ENCODE results near the gene LSM2. TPM values are rescaled to one million over a fixed set of nuclear protein-coding genes. Genes with fewer than 3 reads are reported as not detected.

Gene LSM2
- total RNA-seq, 4 donors from 2014 or later = 25.1 to 43.7 (median 32.9) TPM

DNA sequence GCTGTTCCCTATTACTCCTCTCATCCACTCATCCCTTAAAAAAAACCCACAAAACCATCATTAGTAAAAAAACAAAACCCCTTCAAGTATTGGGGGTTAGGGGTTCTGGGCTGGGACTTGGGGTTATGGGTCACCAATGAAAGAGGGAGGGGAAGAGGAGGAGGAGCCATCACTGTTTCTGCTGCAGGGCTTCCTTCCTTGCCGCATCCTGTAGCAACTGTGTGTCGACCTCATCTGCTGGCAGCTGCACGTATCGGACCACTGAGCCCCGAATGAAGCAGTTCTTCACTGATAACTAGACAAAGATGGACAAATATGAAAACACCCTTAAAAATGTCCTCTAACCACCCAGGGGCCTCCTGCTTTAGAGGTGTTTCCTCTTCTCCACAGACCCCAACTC, 9.2 kb downstream of the LSM2 start:
- Histone ChIP-seq H3K27me3 (no peaks in the 10 kb centered on the region), H3K9me3 (no peaks in the 10 kb centered on the region), H3K27ac (peak overlapping the region; percentile 85 to 97 (median 93)), H3K36me3 (peaks cover 0 to 17% of the 10 kb centered on the region in 2 donors), H3K4me1 (peaks cover 24 to 26% of the 10 kb centered on the region in 2 donors), H3K4me3 (no peak overlapping the region)
- ATAC-seq (no peak), DNase-seq (no peak)
- intact Hi-C loops (cut with DNase I; ENCODE audit: low total_unique reads) (no loop called here), in situ Hi-C loops (cut with MboI; ENCODE audit: low sequenced_read_pairs in 4 of 4) (no loop called here)
- TF ChIP-seq, protein P1, sequence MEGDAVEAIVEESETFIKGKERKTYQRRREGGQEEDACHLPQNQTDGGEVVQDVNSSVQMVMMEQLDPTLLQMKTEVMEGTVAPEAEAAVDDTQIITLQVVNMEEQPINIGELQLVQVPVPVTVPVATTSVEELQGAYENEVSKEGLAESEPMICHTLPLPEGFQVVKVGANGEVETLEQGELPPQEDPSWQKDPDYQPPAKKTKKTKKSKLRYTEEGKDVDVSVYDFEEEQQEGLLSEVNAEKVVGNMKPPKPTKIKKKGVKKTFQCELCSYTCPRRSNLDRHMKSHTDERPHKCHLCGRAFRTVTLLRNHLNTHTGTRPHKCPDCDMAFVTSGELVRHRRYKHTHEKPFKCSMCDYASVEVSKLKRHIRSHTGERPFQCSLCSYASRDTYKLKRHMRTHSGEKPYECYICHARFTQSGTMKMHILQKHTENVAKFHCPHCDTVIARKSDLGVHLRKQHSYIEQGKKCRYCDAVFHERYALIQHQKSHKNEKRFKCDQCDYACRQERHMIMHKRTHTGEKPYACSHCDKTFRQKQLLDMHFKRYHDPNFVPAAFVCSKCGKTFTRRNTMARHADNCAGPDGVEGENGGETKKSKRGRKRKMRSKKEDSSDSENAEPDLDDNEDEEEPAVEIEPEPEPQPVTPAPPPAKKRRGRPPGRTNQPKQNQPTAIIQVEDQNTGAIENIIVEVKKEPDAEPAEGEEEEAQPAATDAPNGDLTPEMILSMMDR (IDR thresholded peaks at IDR 0.05 in 4 of 5, conservative IDR thresholded peaks at IDR 0.05 in 1 of 5) = no peak
- TF ChIP-seq POLR2A (IDR thresholded peaks at IDR 0.05) = no peak

DNA sequence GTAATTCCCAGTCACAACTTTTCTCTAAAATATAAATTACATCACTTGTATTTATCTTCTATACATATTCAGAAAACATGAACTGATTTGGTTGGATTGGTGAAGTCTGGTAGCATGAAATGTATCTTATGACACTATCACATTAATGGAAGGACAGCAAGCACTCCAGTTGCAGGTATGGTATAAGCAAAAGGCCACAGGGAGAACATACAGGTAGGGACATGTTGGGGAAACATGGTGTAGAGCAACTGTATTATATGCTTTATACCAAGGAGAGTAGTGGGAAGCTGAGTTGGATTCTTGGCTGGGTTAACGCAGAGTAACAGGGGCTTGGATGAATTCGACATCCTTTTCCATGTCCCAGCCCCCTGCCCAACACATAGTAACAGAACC, 9.8 kb downstream of the LSM2 start:
- Histone ChIP-seq H3K4me1 (peaks cover 24 to 26% of the 10 kb centered on the region in 2 donors), H3K9me3 (no peaks in the 10 kb centered on the region), H3K36me3 (peaks cover 0 to 16% of the 10 kb centered on the region in 2 donors), H3K4me3 (no peak overlapping the region), H3K27ac (peak overlapping the region; percentile 85 to 97 (median 93)), H3K27me3 (no peaks in the 10 kb centered on the region)
- TF ChIP-seq, protein P1 (IDR thresholded peaks at IDR 0.05 in 4 of 5, conservative IDR thresholded peaks at IDR 0.05 in 1 of 5) = no peak
- TF ChIP-seq POLR2A (IDR thresholded peaks at IDR 0.05) = no peak
- DNase-seq = no peak
- intact Hi-C loops (cut with DNase I; ENCODE audit: low total_unique reads) (loop anchor here (1.0 kb wide), 1 partner anchor 9 kb away; the partner anchor contains the start of gene LSM2), in situ Hi-C loops (cut with MboI; ENCODE audit: low sequenced_read_pairs in 4 of 4) (no loop called here)
- no peak for ATAC-seq

DNA sequence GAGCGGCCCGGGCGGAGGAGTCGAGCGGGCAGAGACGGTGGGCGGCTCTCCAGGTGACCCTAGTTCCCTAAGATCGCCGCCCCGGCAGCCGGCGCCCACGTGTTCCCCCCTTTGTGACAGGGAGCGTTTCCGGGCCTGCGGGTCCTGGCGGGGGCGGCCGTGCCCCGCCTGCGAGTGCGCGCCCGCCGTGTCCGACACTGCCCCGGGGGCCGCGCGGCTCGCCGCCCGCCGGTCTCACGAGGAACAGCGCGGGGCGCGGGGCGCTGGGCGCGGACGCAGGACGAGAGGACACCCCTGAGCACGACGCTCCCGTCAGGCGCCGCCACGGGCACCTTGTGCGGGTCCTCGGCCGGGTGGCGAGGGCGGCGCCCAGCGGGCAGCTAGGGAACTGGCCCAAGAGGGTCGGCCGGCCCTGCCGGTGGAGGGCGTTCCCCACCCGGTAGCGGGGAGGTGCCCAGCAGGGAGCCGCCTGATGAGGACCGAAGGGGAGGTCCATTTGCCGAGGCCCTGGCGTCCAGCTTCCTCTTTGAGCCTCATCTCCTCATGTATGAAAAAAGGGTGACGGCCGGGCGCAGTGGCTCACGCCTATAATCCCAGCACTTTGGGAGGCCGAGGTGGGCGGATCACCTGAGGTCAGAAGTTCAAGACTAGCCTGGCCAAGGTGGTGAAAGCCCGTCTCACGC, 11.0 kb downstream of the LSM2 start, which contains the start of gene VARS1:
Gene VARS1 (minus strand): TSS at position 137 of the 683 bp plus-strand sequence. CDS start 535 bp downstream, outside the sequence.
- intact Hi-C loops (cut with DNase I; ENCODE audit: low total_unique reads) (loop anchor here (1.0 to 2.0 kb wide), 4 partner anchors 11 to 67 kb away; partner anchors contain the start of genes LSM2, MSH5 and NEU1), in situ Hi-C loops (cut with MboI; ENCODE audit: low sequenced_read_pairs in 4 of 4) (no loop called here)
- Histone ChIP-seq H3K36me3 (peaks cover 0 to 21% of the 10 kb centered on the region in 2 donors), H3K4me1 (peaks cover 24 to 26% of the 10 kb centered on the region in 2 donors), H3K27me3 (no peaks in the 10 kb centered on the region), H3K9me3 (no peaks in the 10 kb centered on the region), H3K4me3 (peak within 1 kb of the TSS; percentile 64 to 99 (median 82)), H3K27ac (peak within 1 kb of the TSS; percentile 85 to 97 (median 93))
- DNase-seq = peak; percentile 86 to 89
- peak; percentile 86 to 92 for ATAC-seq
- TF ChIP-seq POLR2A (IDR thresholded peaks at IDR 0.05) = peak; percentile 79 to 89
- TF ChIP-seq, protein P1 (IDR thresholded peaks at IDR 0.05 in 4 of 5, conservative IDR thresholded peaks at IDR 0.05 in 1 of 5) = peak; percentile 86 to 97 (median 95)

DNA sequence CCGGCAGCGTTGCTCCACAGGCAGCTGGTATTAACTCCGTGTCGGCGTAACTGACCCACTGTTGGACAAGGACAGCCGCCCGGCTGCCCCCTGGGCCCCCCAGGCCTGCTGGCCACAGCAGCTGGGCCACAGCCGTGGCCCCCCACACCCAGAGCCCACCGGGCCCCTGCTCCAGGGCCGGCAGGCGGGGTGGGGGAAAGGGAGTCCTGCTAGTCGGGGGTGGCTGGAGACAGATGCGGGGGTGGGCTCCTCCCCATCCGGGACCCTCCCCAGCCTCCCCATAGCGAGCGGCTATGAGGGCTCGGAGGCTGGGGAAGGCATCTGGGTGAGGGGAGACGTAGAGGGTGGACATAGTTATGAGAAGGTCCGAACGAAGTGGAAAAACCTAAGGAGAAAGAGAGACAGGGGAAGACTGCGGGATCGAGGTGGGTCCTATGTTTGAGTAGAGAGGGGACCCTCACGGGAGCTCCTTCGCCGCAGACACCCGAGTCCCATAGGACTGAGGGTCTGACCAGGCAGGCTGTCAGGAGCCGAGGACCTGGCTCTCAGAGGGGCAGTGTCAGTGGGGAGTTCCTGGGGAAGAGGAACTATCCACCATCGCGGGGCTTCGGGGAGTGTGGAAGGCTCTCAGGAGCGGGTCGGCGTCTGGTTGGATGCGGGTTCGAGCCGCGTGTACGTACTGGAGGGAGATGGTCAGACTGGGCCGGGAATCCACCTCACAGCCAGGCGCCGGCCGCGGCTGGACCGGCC, 11.7 kb downstream of the LSM2 start:
- intact Hi-C loops (cut with DNase I; ENCODE audit: low total_unique reads) = loop anchor here (1.0 to 2.0 kb wide), 3 partner anchors 35 to 68 kb away; partner anchors contain the start of genes MSH5 and NEU1
- no peak for DNase-seq

More for the DNA sequence above, 11.7 kb downstream of the LSM2 start:
- H3K27ac ChIP-seq = peak overlapping the region; percentile 85 to 97 (median 93)
- peak overlapping the region; percentile 64 to 99 (median 82) for H3K4me3 ChIP-seq
- no peaks in the 10 kb centered on the region for H3K27me3 ChIP-seq
- H3K9me3 ChIP-seq = no peaks in the 10 kb centered on the region
- peak; percentile 40 to 42 for ATAC-seq
- H3K4me1 ChIP-seq = peaks cover 24 to 26% of the 10 kb centered on the region in 2 donors
- in situ Hi-C loops (cut with MboI; ENCODE audit: low sequenced_read_pairs in 4 of 4) = no loop called here
- TF ChIP-seq, protein P1 (IDR thresholded peaks at IDR 0.05 in 4 of 5, conservative IDR thresholded peaks at IDR 0.05 in 1 of 5) = no peak
- no peak for TF ChIP-seq POLR2A (IDR thresholded peaks at IDR 0.05)
- H3K36me3 ChIP-seq = peaks cover 0 to 23% of the 10 kb centered on the region in 2 donors

All from gastrocnemius medialis (tissue), 4 donors.